GM23248 (cell line): Measurements from ENCODE around the gene TMEM123.

Source experiments
- EZH2 ChIP-seq: fragments of 200-600 bp; sonication (generic); IDR thresholded peaks from 2 replicates; pipeline ENCODE4 v1.6.1; 2018; ENCODE audit warnings: antibody characterized with exemption, mild to moderate bottlenecking; ENCODE audit not compliant: insufficient read depth, poor library complexity, severe bottlenecking
- EZH2phosphoT487 ChIP-seq: fragments of 200-600 bp; sonication (generic); IDR thresholded peaks from 2 replicates; pipeline ENCODE4 v1.6.1; 2018; ENCODE audit warnings: antibody characterized with exemption, moderate library complexity, mild to moderate bottlenecking, low read depth; ENCODE audit not compliant: insufficient read depth

DNA sequence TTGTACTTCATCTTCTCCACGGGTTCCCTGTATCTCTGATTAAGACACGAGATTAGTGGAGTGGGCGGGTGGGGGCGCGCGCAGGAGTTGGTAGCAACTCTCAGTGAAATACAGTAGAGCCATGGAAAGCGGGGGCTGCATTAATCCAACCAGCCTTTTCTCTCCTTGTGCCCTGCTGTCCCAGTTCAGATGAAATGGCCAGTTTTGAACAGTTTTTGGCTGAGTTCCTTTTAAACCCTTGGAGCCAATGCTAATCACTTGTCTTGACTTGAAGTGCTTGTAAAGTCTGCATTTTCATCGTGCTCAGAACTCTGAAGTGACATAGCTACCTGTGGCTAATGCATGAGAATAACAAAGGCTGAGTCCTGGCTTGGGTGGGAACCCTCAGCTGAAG lies 734 bp upstream of the TMEM123 start:
- no peak for TF ChIP-seq EZH2phosphoT487
- no peak for TF ChIP-seq EZH2
